ENCODE data around the gene EBF4.

Gene EBF4

GRCh38 chr20:2705931-2706645 lies 13.5 kb downstream of the EBF4 start:
- no peak for TF ChIP-seq CTCF (IDR thresholded peaks at IDR 0.05; ENCODE audit: low read depth, low read length)
- no peak overlapping the region for H3K4me3 ChIP-seq (ENCODE audit: low read depth, low read length)

- TF ChIP-seq CTCF (IDR thresholded peaks at IDR 0.05; ENCODE audit: low read depth, low read length), result no peak
- H3K4me3 ChIP-seq (ENCODE audit: low read depth, low read length), result no peak overlapping the region
These were observed 14.2 kb downstream of the EBF4 start for GRCh38 chr20:2706688-2707352.

GRCh38 chr20:2707353-2708072 lies 14.9 kb downstream of the EBF4 start:
- no peak overlapping the region for H3K4me3 ChIP-seq (ENCODE audit: low read depth, low read length)

GRCh38 chr20:2708073-2708415 lies 15.5 kb downstream of the EBF4 start:
- H3K4me3 ChIP-seq (ENCODE audit: low read depth, low read length), result no peak overlapping the region
- no peak for TF ChIP-seq CTCF (IDR thresholded peaks at IDR 0.05; ENCODE audit: low read depth, low read length)

More at GRCh38 chr20:2707353-2708072, 14.9 kb downstream of the EBF4 start:
- no peak for TF ChIP-seq CTCF (IDR thresholded peaks at IDR 0.05; ENCODE audit: low read depth, low read length)

GRCh38 chr20:2708665-2709064 lies 16.1 kb downstream of the EBF4 start:
- no peak for TF ChIP-seq CTCF (IDR thresholded peaks at IDR 0.05; ENCODE audit: low read depth, low read length)
- H3K4me3 ChIP-seq (ENCODE audit: low read depth, low read length), result no peak overlapping the region

- no peak for TF ChIP-seq CTCF (IDR thresholded peaks at IDR 0.05; ENCODE audit: low read depth, low read length)
- H3K4me3 ChIP-seq (ENCODE audit: low read depth, low read length), result no peak overlapping the region
These were observed 16.8 kb downstream of the EBF4 start for GRCh38 chr20:2709205-2709981.
